Thymus (tissue), 11 donors: ENCODE data around the gene LDLRAP1. TPM values are rescaled to one million over a fixed set of nuclear protein-coding genes. Genes with fewer than 3 reads are reported as not detected.
"Not testable (repeated sequence)": the region's sequence is repeated elsewhere in the genome, so short reads cannot be mapped to it uniquely, and the experiment has no call there.

ENCODE experiments used
- DNase-seq, 9 donors: peaks; one replicate each; pipeline ENCODE4 v3.0.0-alpha.2; 2013; ENCODE audit warnings: low spot score in 9 of 9, low read depth in 6 of 9, missing footprints in 1 of 9
- H3K27ac ChIP-seq, 2 donors: one replicate each; pipeline ENCODE4 v1.5.1; 2013; ENCODE audit warnings: control low read depth in 1 of 2, low read depth in 1 of 2, low read length in 1 of 2, mild to moderate bottlenecking in 1 of 2, moderate library complexity in 1 of 2
- H3K27me3 ChIP-seq, 2 donors: one replicate each; pipeline ENCODE4 v1.5.1; 2013; ENCODE audit warnings: low read length in 1 of 2; ENCODE audit not compliant: control insufficient read depth in 2 of 2, insufficient read depth in 1 of 2
- H3K36me3 ChIP-seq, 2 donors: one replicate each; pipeline ENCODE4 v1.5.1; 2013; ENCODE audit warnings: low read length in 1 of 2, mild to moderate bottlenecking in 1 of 2, moderate library complexity in 1 of 2; ENCODE audit not compliant: control insufficient read depth in 2 of 2, insufficient read depth in 2 of 2
- H3K4me1 ChIP-seq, 2 donors: one replicate each; pipeline ENCODE4 v1.5.1; 2013; ENCODE audit warnings: low read length in 2 of 2; ENCODE audit not compliant: control insufficient read depth in 2 of 2, insufficient read depth in 2 of 2
- H3K4me3 ChIP-seq, 2 donors: one replicate each; pipeline ENCODE4 v1.5.1; 2013; ENCODE audit warnings: low read length in 2 of 2, control low read depth in 1 of 2, mild to moderate bottlenecking in 1 of 2
- H3K9me3 ChIP-seq, 2 donors: one replicate each; pipeline ENCODE4 v1.5.1; 2013; ENCODE audit warnings: low read length in 1 of 2, mild to moderate bottlenecking in 1 of 2; ENCODE audit not compliant: control insufficient read depth in 2 of 2, insufficient read depth in 1 of 2
- WGBS: extraction: QIAGEN DNeasy Blood & Tissue Kit; methylation state at CpG from one replicate; pipeline ENCODE4 v1.1.7; 2013; 5-methylcytosine and 5-hydroxymethylcytosine counted together
- polyA plus RNA-seq: library from polyadenylated mRNA; stranded (reverse); fragments of 200-250 nt; gene quantifications from one replicate; pipeline ENCODE4 v1.2.3, GENCODE V29; 2013
- total RNA-seq: library from RNA; stranded (reverse); fragments of 120-200 nt; gene quantifications from one replicate; pipeline ENCODE4 v1.2.4, GENCODE V29; 2013
- donor health status: healthy.

The LDLRAP1 gene
- total and polyA plus RNA-seq, 2 donors, result 4.3 to 31.6 TPM

GRCh38 chr1:25587290-25587689 lies 43.9 kb downstream of the LDLRAP1 start:
- Histone ChIP-seq H3K36me3 (no peaks in the 10 kb centered on the region), H3K27ac (no peak overlapping the region), H3K4me1 (peaks cover 7 to 16% of the 10 kb centered on the region in 2 donors), H3K9me3 (peaks cover 0 to 3% of the 10 kb centered on the region in 2 donors), H3K4me3 (no peak overlapping the region), H3K27me3 (peaks cover 0 to 2% of the 10 kb centered on the region in 2 donors)
- 89% methylated on average over 8 of the region's 8 CpGs for WGBS
- DNase-seq, result no peak

- H3K4me1 ChIP-seq, result peaks cover 7 to 16% of the 10 kb centered on the region in 2 donors
- not testable (repeated sequence) for H3K27ac ChIP-seq, H3K4me3 ChIP-seq, H3K36me3 ChIP-seq, DNase-seq, H3K9me3 ChIP-seq, H3K27me3 ChIP-seq
- WGBS, result 59% methylated on average over 7 of the region's 7 CpGs
Observed at GRCh38 chr1:25588224-25588623, 44.8 kb downstream of the LDLRAP1 start.

GRCh38 chr1:25588786-25589185 lies 45.4 kb downstream of the LDLRAP1 start:
- H3K9me3 ChIP-seq, H3K27ac ChIP-seq, DNase-seq, H3K36me3 ChIP-seq, H3K4me3 ChIP-seq, H3K27me3 ChIP-seq: not testable (repeated sequence)
- 97% methylated on average over 13 of the region's 13 CpGs for WGBS
- H3K4me1 ChIP-seq, result peaks cover 7 to 14% of the 10 kb centered on the region in 2 donors

GRCh38 chr1:25590096-25590824 lies 46.9 kb downstream of the LDLRAP1 start:
- DNase-seq, result no peak
- no peaks in the 10 kb centered on the region for H3K27me3 ChIP-seq
- no peak overlapping the region for H3K27ac ChIP-seq
- no peaks in the 10 kb centered on the region for H3K36me3 ChIP-seq
- no peaks in the 10 kb centered on the region for H3K4me1 ChIP-seq
- no peak overlapping the region for H3K4me3 ChIP-seq
- no peaks in the 10 kb centered on the region for H3K9me3 ChIP-seq
- 86% methylated on average over 8 of the region's 8 CpGs for WGBS

- no peak overlapping the region for H3K27ac ChIP-seq
- H3K36me3 ChIP-seq, result no peaks in the 10 kb centered on the region
- DNase-seq, result no peak
- no peaks in the 10 kb centered on the region for H3K4me1 ChIP-seq
- 92% methylated on average over 2 of the region's 2 CpGs for WGBS
- peaks cover 0 to 2% of the 10 kb centered on the region in 2 donors for H3K9me3 ChIP-seq
- H3K4me3 ChIP-seq, result no peak overlapping the region
- H3K27me3 ChIP-seq, result no peaks in the 10 kb centered on the region
Observed at GRCh38 chr1:25593861-25594260, 50.5 kb downstream of the LDLRAP1 start.

- Histone ChIP-seq H3K27me3 (no peaks in the 10 kb centered on the region), H3K36me3 (no peaks in the 10 kb centered on the region), H3K4me1 (no peaks in the 10 kb centered on the region), H3K4me3 (no peak overlapping the region), H3K9me3 (peaks cover 0 to 5% of the 10 kb centered on the region in 2 donors), H3K27ac (no peak overlapping the region)
- DNase-seq, result no peak
- 98% methylated on average over 2 of the region's 2 CpGs for WGBS
Observed at GRCh38 chr1:25594971-25595370, 51.6 kb downstream of the LDLRAP1 start.

- not testable (repeated sequence) for H3K4me3 ChIP-seq, H3K27me3 ChIP-seq, H3K36me3 ChIP-seq, DNase-seq, H3K4me1 ChIP-seq, H3K9me3 ChIP-seq, H3K27ac ChIP-seq
- WGBS, result 96% methylated on average over 5 of the region's 5 CpGs
Observed at GRCh38 chr1:25596641-25597040, 53.2 kb downstream of the LDLRAP1 start.

- H3K4me3 ChIP-seq, result no peak overlapping the region
- peaks cover 0 to 5% of the 10 kb centered on the region in 2 donors for H3K9me3 ChIP-seq
- no peak for DNase-seq
- H3K27me3 ChIP-seq, result peaks cover 0 to 4% of the 10 kb centered on the region in 2 donors
- no peaks in the 10 kb centered on the region for H3K36me3 ChIP-seq
- 97% methylated on average over 1 of the region's 1 CpG for WGBS
- no peak overlapping the region for H3K27ac ChIP-seq
- no peaks in the 10 kb centered on the region for H3K4me1 ChIP-seq
Observed at GRCh38 chr1:25598879-25599278, 55.5 kb downstream of the LDLRAP1 start.

- peaks cover 0 to 5% of the 10 kb centered on the region in 2 donors for H3K9me3 ChIP-seq
- WGBS, result 90% methylated on average over 7 of the region's 7 CpGs
- H3K27ac ChIP-seq, result no peak overlapping the region
- no peaks in the 10 kb centered on the region for H3K4me1 ChIP-seq
- H3K27me3 ChIP-seq, result peaks cover 0 to 4% of the 10 kb centered on the region in 2 donors
- no peak overlapping the region for H3K4me3 ChIP-seq
- DNase-seq, result no peak
- no peaks in the 10 kb centered on the region for H3K36me3 ChIP-seq
Observed at GRCh38 chr1:25599969-25600610, 56.7 kb downstream of the LDLRAP1 start.
